WTC11 (cell line): ENCODE results near the gene HHIPL1. TPM values are rescaled to one million over a fixed set of nuclear protein-coding genes. Genes with fewer than 3 reads are reported as not detected.

Experiments used
- ATAC-seq: fragments of 200-7000 bp; cut with Tn5 transposase; 2 replicates; pipeline ENCODE4 v1.10.0; 2021; ENCODE audit warnings: mild to moderate bottlenecking, moderate library complexity
- CTCF ChIA-PET: fragments of 300-600 bp; sonication (Branson Sonifier 250); formaldehyde crosslinking; loops from one replicate; lab custom pipeline; 2021; ENCODE audit warnings: antibody characterized with exemption; lab: Charles Lee
- POLR2A ChIA-PET: fragments of 350-600 bp; sonication (Branson Sonifier 250); formaldehyde crosslinking; loops from one replicate; lab custom pipeline; 2021; ENCODE audit warnings: antibody characterized with exemption; lab: Charles Lee
- DNase-seq: peaks from one replicate; pipeline ENCODE4 v3.0.0; 2021; ENCODE audit warnings: low spot score
- H3K27ac Mint-ChIP-seq: 2 replicates; pipeline ENCODE4 v1.8.0; 2021; ENCODE audit warnings: mixed read lengths
- H3K27me3 Mint-ChIP-seq: 2 replicates; pipeline ENCODE4 v1.8.0; 2021; ENCODE audit warnings: low read depth, mild to moderate bottlenecking, moderate library complexity, mixed read lengths
- H3K36me3 Mint-ChIP-seq: 2 replicates; pipeline ENCODE4 v1.8.0; 2021; ENCODE audit warnings: mixed read lengths
- H3K4me1 Mint-ChIP-seq: 2 replicates; pipeline ENCODE4 v1.8.0; 2022; ENCODE audit warnings: mixed read lengths
- H3K4me3 Mint-ChIP-seq: 2 replicates; pipeline ENCODE4 v1.8.0; 2021; ENCODE audit warnings: mild to moderate bottlenecking, moderate library complexity, mixed read lengths
- H3K9me3 Mint-ChIP-seq: 2 replicates; pipeline ENCODE4 v1.8.0; 2021; ENCODE audit warnings: mixed read lengths
- CBFB ChIP-seq: sonication (generic); formaldehyde crosslinking; IDR thresholded peaks from 2 replicates; pipeline ENCODE4 v1.8.1; 2022; ENCODE audit warnings: mild to moderate bottlenecking, low read depth, missing genetic modification reagents
- ELF4 ChIP-seq: sonication (generic); formaldehyde crosslinking; IDR thresholded peaks from 2 replicates; pipeline ENCODE4 v1.8.1; 2022; ENCODE audit warnings: low read depth, mild to moderate bottlenecking, moderate library complexity, missing genetic modification reagents
- GABPB1 ChIP-seq: sonication (generic); formaldehyde crosslinking; IDR thresholded peaks from 2 replicates; pipeline ENCODE4 v1.8.1; 2023; ENCODE audit warnings: mild to moderate bottlenecking, missing genetic modification reagents
- JAZF1 ChIP-seq: fragments of 250-450 bp; sonication (Bioruptor Pico); IDR thresholded peaks from 2 replicates; pipeline ENCODE4 v1.9.0; 2021; ENCODE audit warnings: moderate library complexity, mild to moderate bottlenecking, inconsistent platforms
- MXD4 ChIP-seq: fragments of 250-450 bp; sonication (Bioruptor Pico); IDR thresholded peaks from 2 replicates; pipeline ENCODE4 v1.8.0; 2021; ENCODE audit warnings: mild to moderate bottlenecking, moderate library complexity, borderline replicate concordance
- NFATC4 ChIP-seq: fragments of 250-450 bp; sonication (Bioruptor Pico); IDR thresholded peaks from 2 replicates; pipeline ENCODE4 v1.9.0; 2021; ENCODE audit warnings: mild to moderate bottlenecking
- NR2C2 ChIP-seq: sonication (generic); formaldehyde crosslinking; IDR thresholded peaks from 2 replicates; pipeline ENCODE4 v1.8.0; 2022; ENCODE audit warnings: mild to moderate bottlenecking, missing genetic modification reagents
- TP53 ChIP-seq: sonication (generic); formaldehyde crosslinking; IDR thresholded peaks from 2 replicates; pipeline ENCODE4 v1.8.1; 2023; ENCODE audit warnings: mild to moderate bottlenecking, missing genetic modification reagents
- ZNF219 ChIP-seq: sonication (generic); formaldehyde crosslinking; IDR thresholded peaks from 2 replicates; pipeline ENCODE4 v1.8.0; 2023; ENCODE audit warnings: missing genetic modification reagents, mild to moderate bottlenecking, borderline replicate concordance
- ZNF423 ChIP-seq: fragments of 250-450 bp; sonication (Bioruptor Pico); IDR thresholded peaks from 2 replicates; pipeline ENCODE4 v2.1.2; 2022; ENCODE audit warnings: mild to moderate bottlenecking, moderate library complexity
- total RNA-seq: library from RNA; stranded (reverse); gene quantifications from 3 replicates; pipeline ENCODE4 v1.2.3, GENCODE V29; 2021
- TF ChIP-seq, protein P1 (sequence below): sonication (generic); formaldehyde crosslinking; IDR thresholded peaks from 2 replicates; pipeline ENCODE4 v1.8.0; 2022; ENCODE audit warnings: mild to moderate bottlenecking, missing genetic modification reagents
- TF ChIP-seq, protein P2 (sequence below): sonication (generic); formaldehyde crosslinking; IDR thresholded peaks from 2 replicates; pipeline ENCODE4 v1.8.1; 2023; ENCODE audit warnings: mild to moderate bottlenecking, missing genetic modification reagents
- TF ChIP-seq, protein P3 (sequence below): sonication (generic); formaldehyde crosslinking; IDR thresholded peaks from 2 replicates; pipeline ENCODE4 v1.8.1; 2023; ENCODE audit warnings: mild to moderate bottlenecking, missing genetic modification reagents, borderline replicate concordance
- TF ChIP-seq, protein P4 (sequence below): sonication (generic); formaldehyde crosslinking; IDR thresholded peaks from 2 replicates; pipeline ENCODE4 v1.8.0; 2022; ENCODE audit warnings: mild to moderate bottlenecking, missing genetic modification reagents
- TF ChIP-seq, protein P5 (sequence below): sonication (generic); formaldehyde crosslinking; IDR thresholded peaks from 2 replicates; pipeline ENCODE4 v1.8.1; 2022; ENCODE audit warnings: mild to moderate bottlenecking, moderate library complexity, missing genetic modification reagents
- TF ChIP-seq, protein P6 (sequence below): sonication (generic); formaldehyde crosslinking; IDR thresholded peaks from 2 replicates; pipeline ENCODE4 v1.8.1; 2022; ENCODE audit warnings: low read depth, missing genetic modification reagents, borderline replicate concordance

The HHIPL1 gene
- total RNA-seq, 1 experiment from 2014 or later = 1.5 TPM

DNA sequence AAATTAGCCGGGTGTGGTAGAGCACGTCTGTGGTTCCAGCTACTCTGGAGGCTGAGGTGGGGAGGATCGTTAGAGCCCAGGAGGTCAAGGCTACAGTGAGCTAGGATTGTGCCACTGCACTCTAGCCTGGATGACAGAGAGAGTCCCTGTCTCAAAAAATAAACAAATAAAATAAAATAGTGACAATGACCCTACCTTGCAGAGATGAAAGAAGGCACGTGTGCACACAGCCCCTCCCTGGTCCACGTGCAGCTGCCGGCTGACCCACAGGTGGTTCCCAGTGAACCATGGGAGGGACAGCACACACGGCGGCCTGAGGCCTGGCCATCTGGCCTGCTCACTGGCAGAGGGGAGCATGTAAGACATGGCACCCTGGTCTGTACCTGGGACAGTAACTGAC lies 4.7 kb downstream of the HHIPL1 start:
- peaks cover 21% of the 10 kb centered on the region for H3K27me3 Mint-ChIP-seq
- H3K4me1 Mint-ChIP-seq = no peaks in the 10 kb centered on the region
- H3K27ac Mint-ChIP-seq = no peak overlapping the region
- H3K36me3 Mint-ChIP-seq = no peaks in the 10 kb centered on the region
- ATAC-seq (no peak), DNase-seq (no peak)
- no peaks in the 10 kb centered on the region for H3K9me3 Mint-ChIP-seq
- TF ChIP-seq GABPB1 (CRISPR knock-in tag) (no peak), CBFB (no peak), TP53 (no peak), NFATC4 (CRISPR knock-in tag) (no peak), JAZF1 (no peak), NR2C2 (CRISPR knock-in tag) (no peak), ZNF219 (no peak), ZNF423 (CRISPR knock-in tag) (no peak), MXD4 (CRISPR knock-in tag) (no peak)
- TF ChIP-seq, protein P1, sequence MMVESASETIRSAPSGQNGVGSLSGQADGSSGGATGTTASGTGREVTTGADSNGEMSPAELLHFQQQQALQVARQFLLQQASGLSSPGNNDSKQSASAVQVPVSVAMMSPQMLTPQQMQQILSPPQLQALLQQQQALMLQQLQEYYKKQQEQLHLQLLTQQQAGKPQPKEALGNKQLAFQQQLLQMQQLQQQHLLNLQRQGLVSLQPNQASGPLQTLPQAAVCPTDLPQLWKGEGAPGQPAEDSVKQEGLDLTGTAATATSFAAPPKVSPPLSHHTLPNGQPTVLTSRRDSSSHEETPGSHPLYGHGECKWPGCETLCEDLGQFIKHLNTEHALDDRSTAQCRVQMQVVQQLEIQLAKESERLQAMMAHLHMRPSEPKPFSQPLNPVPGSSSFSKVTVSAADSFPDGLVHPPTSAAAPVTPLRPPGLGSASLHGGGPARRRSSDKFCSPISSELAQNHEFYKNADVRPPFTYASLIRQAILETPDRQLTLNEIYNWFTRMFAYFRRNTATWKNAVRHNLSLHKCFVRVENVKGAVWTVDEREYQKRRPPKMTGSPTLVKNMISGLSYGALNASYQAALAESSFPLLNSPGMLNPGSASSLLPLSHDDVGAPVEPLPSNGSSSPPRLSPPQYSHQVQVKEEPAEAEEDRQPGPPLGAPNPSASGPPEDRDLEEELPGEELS (CRISPR knock-in tag) = no peak
- TF ChIP-seq, protein P2, sequence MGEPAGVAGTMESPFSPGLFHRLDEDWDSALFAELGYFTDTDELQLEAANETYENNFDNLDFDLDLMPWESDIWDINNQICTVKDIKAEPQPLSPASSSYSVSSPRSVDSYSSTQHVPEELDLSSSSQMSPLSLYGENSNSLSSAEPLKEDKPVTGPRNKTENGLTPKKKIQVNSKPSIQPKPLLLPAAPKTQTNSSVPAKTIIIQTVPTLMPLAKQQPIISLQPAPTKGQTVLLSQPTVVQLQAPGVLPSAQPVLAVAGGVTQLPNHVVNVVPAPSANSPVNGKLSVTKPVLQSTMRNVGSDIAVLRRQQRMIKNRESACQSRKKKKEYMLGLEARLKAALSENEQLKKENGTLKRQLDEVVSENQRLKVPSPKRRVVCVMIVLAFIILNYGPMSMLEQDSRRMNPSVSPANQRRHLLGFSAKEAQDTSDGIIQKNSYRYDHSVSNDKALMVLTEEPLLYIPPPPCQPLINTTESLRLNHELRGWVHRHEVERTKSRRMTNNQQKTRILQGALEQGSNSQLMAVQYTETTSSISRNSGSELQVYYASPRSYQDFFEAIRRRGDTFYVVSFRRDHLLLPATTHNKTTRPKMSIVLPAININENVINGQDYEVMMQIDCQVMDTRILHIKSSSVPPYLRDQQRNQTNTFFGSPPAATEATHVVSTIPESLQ (CRISPR knock-in tag) = no peak
- TF ChIP-seq, protein P3, sequence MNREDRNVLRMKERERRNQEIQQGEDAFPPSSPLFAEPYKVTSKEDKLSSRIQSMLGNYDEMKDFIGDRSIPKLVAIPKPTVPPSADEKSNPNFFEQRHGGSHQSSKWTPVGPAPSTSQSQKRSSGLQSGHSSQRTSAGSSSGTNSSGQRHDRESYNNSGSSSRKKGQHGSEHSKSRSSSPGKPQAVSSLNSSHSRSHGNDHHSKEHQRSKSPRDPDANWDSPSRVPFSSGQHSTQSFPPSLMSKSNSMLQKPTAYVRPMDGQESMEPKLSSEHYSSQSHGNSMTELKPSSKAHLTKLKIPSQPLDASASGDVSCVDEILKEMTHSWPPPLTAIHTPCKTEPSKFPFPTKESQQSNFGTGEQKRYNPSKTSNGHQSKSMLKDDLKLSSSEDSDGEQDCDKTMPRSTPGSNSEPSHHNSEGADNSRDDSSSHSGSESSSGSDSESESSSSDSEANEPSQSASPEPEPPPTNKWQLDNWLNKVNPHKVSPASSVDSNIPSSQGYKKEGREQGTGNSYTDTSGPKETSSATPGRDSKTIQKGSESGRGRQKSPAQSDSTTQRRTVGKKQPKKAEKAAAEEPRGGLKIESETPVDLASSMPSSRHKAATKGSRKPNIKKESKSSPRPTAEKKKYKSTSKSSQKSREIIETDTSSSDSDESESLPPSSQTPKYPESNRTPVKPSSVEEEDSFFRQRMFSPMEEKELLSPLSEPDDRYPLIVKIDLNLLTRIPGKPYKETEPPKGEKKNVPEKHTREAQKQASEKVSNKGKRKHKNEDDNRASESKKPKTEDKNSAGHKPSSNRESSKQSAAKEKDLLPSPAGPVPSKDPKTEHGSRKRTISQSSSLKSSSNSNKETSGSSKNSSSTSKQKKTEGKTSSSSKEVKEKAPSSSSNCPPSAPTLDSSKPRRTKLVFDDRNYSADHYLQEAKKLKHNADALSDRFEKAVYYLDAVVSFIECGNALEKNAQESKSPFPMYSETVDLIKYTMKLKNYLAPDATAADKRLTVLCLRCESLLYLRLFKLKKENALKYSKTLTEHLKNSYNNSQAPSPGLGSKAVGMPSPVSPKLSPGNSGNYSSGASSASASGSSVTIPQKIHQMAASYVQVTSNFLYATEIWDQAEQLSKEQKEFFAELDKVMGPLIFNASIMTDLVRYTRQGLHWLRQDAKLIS (CRISPR knock-in tag) = no peak
- TF ChIP-seq, protein P4, sequence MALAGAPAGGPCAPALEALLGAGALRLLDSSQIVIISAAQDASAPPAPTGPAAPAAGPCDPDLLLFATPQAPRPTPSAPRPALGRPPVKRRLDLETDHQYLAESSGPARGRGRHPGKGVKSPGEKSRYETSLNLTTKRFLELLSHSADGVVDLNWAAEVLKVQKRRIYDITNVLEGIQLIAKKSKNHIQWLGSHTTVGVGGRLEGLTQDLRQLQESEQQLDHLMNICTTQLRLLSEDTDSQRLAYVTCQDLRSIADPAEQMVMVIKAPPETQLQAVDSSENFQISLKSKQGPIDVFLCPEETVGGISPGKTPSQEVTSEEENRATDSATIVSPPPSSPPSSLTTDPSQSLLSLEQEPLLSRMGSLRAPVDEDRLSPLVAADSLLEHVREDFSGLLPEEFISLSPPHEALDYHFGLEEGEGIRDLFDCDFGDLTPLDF (CRISPR knock-in tag) = no peak
- TF ChIP-seq, protein P5, sequence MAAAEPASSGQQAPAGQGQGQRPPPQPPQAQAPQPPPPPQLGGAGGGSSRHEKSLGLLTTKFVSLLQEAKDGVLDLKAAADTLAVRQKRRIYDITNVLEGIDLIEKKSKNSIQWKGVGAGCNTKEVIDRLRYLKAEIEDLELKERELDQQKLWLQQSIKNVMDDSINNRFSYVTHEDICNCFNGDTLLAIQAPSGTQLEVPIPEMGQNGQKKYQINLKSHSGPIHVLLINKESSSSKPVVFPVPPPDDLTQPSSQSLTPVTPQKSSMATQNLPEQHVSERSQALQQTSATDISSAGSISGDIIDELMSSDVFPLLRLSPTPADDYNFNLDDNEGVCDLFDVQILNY = no peak
- TF ChIP-seq, protein P6, sequence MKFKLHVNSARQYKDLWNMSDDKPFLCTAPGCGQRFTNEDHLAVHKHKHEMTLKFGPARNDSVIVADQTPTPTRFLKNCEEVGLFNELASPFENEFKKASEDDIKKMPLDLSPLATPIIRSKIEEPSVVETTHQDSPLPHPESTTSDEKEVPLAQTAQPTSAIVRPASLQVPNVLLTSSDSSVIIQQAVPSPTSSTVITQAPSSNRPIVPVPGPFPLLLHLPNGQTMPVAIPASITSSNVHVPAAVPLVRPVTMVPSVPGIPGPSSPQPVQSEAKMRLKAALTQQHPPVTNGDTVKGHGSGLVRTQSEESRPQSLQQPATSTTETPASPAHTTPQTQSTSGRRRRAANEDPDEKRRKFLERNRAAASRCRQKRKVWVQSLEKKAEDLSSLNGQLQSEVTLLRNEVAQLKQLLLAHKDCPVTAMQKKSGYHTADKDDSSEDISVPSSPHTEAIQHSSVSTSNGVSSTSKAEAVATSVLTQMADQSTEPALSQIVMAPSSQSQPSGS (CRISPR knock-in tag) = no peak
- ChIA-PET CTCF (no interaction called here), POLR2A (no interaction called here)
- H3K4me3 Mint-ChIP-seq = no peak overlapping the region

DNA sequence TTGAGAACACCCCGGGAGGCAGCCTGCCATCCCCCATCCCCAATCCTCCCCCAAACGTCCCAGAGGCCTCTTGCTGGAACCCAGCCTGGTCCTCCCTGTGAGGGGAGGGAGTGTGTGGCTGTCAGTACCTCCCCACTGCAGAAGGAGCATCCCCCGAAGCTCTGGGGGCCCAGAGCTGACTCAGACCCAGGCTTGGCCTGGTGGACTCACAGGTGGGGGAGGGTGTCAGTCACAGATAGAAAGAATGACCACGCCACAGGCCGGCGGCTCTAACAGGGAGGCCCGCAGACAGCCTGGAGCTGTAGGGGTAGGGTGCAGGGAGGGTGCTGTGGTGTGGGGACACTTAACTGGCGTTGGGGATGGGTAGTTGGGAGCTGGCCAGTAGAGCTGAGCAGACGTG lies 5.3 kb downstream of the HHIPL1 start:
- no peak for DNase-seq
- Mint-ChIP-seq H3K27ac (no peak overlapping the region), H3K36me3 (no peaks in the 10 kb centered on the region), H3K4me3 (no peak overlapping the region), H3K4me1 (no peaks in the 10 kb centered on the region), H3K9me3 (no peaks in the 10 kb centered on the region), H3K27me3 (peaks cover 18% of the 10 kb centered on the region)
- TF ChIP-seq ELF4 = no peak
- no peak for ATAC-seq
- CTCF ChIA-PET = no interaction called here
- POLR2A ChIA-PET = no interaction called here
